Thoracic aorta (tissue), 2 donors: ENCODE measurements around the gene PREP. TPM values are rescaled to one million over a fixed set of nuclear protein-coding genes. Genes with fewer than 3 reads are reported as not detected.

Experiments used
- ATAC-seq: fragments of 150-250 bp; one replicate; pipeline ENCODE4 v1.8.0; 2017; ENCODE audit warnings: low read depth; ENCODE audit not compliant: insufficient number of reproducible peaks, low FRiP score
- DNase-seq: peaks from one replicate; pipeline ENCODE4 v3.0.0-alpha.2; 2020; ENCODE audit warnings: low spot score
- H3K27ac ChIP-seq, 2 donors: fragments of 200-600 bp; sonication (generic); 1 replicate in 1 of 2; 2 replicates in 1 of 2; pipeline ENCODE4 v1.5.1; 2016; ENCODE audit warnings: mild to moderate bottlenecking in 2 of 2, moderate library complexity in 2 of 2
- H3K27me3 ChIP-seq: fragments of 200-600 bp; sonication (generic); replicated peaks from 2 replicates; pipeline ENCODE4 v1.6.0; 2016; ENCODE audit warnings: mild to moderate bottlenecking; ENCODE audit not compliant: insufficient read depth
- H3K36me3 ChIP-seq: fragments of 200-600 bp; sonication (generic); one replicate; pipeline ENCODE4 v1.5.1; 2016
- H3K4me1 ChIP-seq, 2 donors: fragments of 200-600 bp; sonication (generic); 1 replicate in 1 of 2; 2 replicates in 1 of 2; pipeline versions ENCODE4 v1.5.1 to v1.6.0; 2016; ENCODE audit warnings: low read depth in 2 of 2, mild to moderate bottlenecking in 1 of 2; ENCODE audit not compliant: control insufficient read depth in 1 of 2
- H3K4me3 ChIP-seq: fragments of 200-600 bp; sonication (generic); 2 replicates; pipeline ENCODE4 v1.5.1; 2016; ENCODE audit warnings: mild to moderate bottlenecking
- H3K9me3 ChIP-seq: fragments of 200-600 bp; sonication (generic); 2 replicates; pipeline ENCODE4 v1.5.1; 2016
- total RNA-seq, 2 donors: library from RNA; depleted of rRNA; stranded (reverse); fragments of >200 nt; gene quantifications; one replicate each; pipeline versions ENCODE4 v1.1.0 to v1.2.3, GENCODE V29; 2016
- TF ChIP-seq, protein P1 (sequence below): fragments of 200-600 bp; sonication (generic); IDR thresholded peaks from one replicate; pipeline ENCODE4 v1.5.1; 2019; ENCODE audit warnings: antibody characterized with exemption

Gene PREP
- total RNA-seq, 2 donors from 2014 or later, result 12.6 to 17.9 TPM

DNA sequence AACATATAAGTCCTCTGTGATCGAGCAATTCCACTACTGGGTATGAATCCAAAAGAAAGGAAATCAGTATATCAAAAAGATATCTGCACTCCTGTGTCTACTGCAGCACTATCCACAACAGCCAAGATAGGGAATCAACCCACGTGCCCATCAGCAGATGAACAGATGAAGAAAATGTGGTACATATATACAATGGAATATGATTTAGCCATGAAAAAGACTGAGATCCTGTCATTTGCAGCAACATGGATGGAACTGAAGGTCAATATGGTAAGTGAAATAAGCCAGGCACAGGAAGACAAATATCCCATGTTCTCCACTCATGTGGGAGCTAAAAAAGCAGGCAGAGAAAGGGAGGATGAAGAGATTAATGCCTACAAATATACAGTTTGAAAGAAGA lies 127.3 kb downstream of the PREP start:
- Histone ChIP-seq H3K27me3 (no peaks in the 10 kb centered on the region), H3K36me3 (peaks cover 12% of the 10 kb centered on the region), H3K27ac (no peak overlapping the region), H3K9me3 (no peaks in the 10 kb centered on the region), H3K4me3 (no peak overlapping the region), H3K4me1 (no peaks in the 10 kb centered on the region)
- DNase-seq (no peak), ATAC-seq (no peak)
- TF ChIP-seq, protein P1, sequence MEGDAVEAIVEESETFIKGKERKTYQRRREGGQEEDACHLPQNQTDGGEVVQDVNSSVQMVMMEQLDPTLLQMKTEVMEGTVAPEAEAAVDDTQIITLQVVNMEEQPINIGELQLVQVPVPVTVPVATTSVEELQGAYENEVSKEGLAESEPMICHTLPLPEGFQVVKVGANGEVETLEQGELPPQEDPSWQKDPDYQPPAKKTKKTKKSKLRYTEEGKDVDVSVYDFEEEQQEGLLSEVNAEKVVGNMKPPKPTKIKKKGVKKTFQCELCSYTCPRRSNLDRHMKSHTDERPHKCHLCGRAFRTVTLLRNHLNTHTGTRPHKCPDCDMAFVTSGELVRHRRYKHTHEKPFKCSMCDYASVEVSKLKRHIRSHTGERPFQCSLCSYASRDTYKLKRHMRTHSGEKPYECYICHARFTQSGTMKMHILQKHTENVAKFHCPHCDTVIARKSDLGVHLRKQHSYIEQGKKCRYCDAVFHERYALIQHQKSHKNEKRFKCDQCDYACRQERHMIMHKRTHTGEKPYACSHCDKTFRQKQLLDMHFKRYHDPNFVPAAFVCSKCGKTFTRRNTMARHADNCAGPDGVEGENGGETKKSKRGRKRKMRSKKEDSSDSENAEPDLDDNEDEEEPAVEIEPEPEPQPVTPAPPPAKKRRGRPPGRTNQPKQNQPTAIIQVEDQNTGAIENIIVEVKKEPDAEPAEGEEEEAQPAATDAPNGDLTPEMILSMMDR, result no peak

DNA sequence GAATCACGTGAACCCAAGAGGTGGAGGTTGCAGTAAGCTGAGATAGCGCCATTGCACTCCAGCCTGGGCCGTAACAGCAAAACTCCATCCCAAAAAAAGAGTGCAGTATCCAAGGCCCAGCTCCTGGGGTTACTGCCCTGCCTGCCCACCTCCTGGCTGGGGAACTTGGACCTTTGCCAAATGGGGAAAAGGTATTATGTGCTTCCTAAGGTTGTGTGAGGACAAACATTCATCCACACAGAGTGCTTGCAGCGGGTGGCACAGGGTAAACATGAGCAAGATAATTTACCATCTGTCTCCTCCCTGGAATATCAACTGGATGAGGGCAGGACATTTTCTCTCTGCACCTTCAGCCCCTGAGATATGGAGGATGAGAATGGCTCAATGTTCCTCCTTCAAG lies 128.2 kb downstream of the PREP start:
- Histone ChIP-seq H3K9me3 (no peaks in the 10 kb centered on the region), H3K4me3 (no peak overlapping the region), H3K27me3 (no peaks in the 10 kb centered on the region), H3K36me3 (peaks cover 12% of the 10 kb centered on the region), H3K4me1 (no peaks in the 10 kb centered on the region), H3K27ac (no peak overlapping the region)
- no peak for ATAC-seq
- DNase-seq, result no peak
- TF ChIP-seq, protein P1, result no peak

DNA sequence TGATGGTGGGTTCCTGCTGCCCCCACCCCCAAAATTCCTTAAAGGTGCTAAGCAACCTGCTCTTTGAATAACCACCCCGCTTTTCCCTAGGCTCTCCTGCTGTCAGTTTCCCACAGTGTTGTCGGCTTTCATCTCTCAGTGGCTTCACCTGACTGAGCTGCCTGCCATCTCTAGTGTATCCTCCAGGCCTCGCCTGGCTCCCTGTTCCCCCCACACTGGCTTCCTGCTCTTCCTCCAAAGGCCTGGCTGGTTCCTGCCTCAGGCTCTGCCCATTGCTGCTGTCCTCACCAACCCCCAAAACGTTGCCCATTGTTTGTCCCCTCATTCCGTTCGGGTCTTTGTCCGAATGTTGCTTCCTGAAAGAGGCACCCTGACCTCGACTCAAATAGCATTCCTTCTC lies 129.3 kb downstream of the PREP start:
- no peaks in the 10 kb centered on the region for H3K27me3 ChIP-seq

DNA sequence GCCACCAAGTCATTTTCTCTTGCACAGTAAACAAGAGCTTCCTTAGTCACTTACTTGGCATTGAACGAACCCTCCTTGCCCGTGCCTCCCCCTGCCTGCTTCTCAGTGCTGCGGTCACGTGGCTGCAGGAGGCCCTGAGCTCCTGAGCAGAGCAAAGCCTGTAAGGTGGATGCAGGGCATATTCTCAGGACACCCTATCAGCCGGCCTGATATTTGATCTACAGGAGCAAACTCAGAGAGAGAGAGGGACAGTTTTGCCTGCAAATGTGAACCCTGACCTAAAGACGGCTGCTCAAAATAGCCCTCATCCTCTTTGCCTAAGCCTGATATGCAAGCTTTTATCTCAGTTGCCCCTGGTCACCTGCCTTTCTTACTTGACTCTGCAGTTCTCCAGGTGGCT lies 130.1 kb downstream of the PREP start:
- ATAC-seq (no peak), DNase-seq (no peak)
- peaks cover 7% of the 10 kb centered on the region for H3K36me3 ChIP-seq
- H3K9me3 ChIP-seq, result no peaks in the 10 kb centered on the region
- no peaks in the 10 kb centered on the region for H3K27me3 ChIP-seq
- H3K27ac ChIP-seq, result no peak overlapping the region
- TF ChIP-seq, protein P1, result no peak
- no peaks in the 10 kb centered on the region for H3K4me1 ChIP-seq
- H3K4me3 ChIP-seq, result no peak overlapping the region

More for the DNA sequence above, 129.3 kb downstream of the PREP start:
- ATAC-seq (no peak), DNase-seq (no peak)
- Histone ChIP-seq H3K27ac (no peak overlapping the region), H3K36me3 (peaks cover 12% of the 10 kb centered on the region), H3K4me1 (no peaks in the 10 kb centered on the region), H3K9me3 (no peaks in the 10 kb centered on the region), H3K4me3 (no peak overlapping the region)
- TF ChIP-seq, protein P1, result no peak

DNA sequence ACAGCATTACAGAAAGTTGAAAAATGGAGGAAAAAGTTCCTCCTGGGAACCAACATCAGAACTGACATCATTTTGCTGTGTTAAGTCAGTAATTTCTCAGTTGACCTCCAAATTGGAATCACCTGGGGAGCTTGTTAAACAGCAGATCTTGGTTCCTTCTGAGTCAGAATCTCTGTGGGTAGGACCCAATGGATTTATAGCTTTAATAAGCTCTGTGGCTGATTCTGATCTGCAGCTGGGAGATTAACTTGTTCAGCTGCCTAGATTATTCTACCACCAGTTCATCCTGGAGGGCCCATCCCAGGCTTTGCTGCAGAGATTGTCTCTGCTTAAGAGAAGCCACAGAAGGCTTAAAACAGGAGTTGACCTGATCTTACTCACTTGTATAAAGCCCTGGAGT lies 132.4 kb downstream of the PREP start:
- H3K4me3 ChIP-seq, result no peak overlapping the region
- DNase-seq, result no peak
- no peak overlapping the region for H3K27ac ChIP-seq
- no peaks in the 10 kb centered on the region for H3K36me3 ChIP-seq
- no peaks in the 10 kb centered on the region for H3K9me3 ChIP-seq
- no peaks in the 10 kb centered on the region for H3K4me1 ChIP-seq
- H3K27me3 ChIP-seq, result no peaks in the 10 kb centered on the region
- TF ChIP-seq, protein P1, result no peak
- no peak for ATAC-seq
